HCT116 (cell line): ENCODE results near the gene BDH1. TPM values are rescaled to one million over a fixed set of nuclear protein-coding genes. Genes with fewer than 3 reads are reported as not detected.

Source experiments
- ATAC-seq: fragments of 200-7000 bp; cut with Tn5 transposase; 2 replicates; pipeline ENCODE4 v1.9.1; 2020; ENCODE audit warnings: mild to moderate bottlenecking, moderate library complexity
- BruUV-seq: library from RNA; stranded (reverse); fragments of 400-500 nt; replicated peaks from 2 replicates; lab custom pipeline; 2021; lab: Mats Ljungman, UMichigan
- CTCF ChIA-PET: fragments of 300-600 bp; sonication (Branson Sonifier 250); formaldehyde crosslinking; loops from one replicate; lab custom pipeline; 2021; ENCODE audit warnings: antibody characterized with exemption; lab: Charles Lee
- POLR2A ChIA-PET: fragments of 300-600, 350-600 bp; sonication (Branson Sonifier 250); formaldehyde crosslinking; loops from one replicate; lab custom pipeline; 2021; ENCODE audit warnings: antibody characterized with exemption; lab: Charles Lee
- RAD21 ChIA-PET, 2 experiments: fragments of 300-600 bp; sonication (Branson Sonifier 250); formaldehyde crosslinking; loops; one replicate each; lab custom pipeline; 2023; ENCODE audit warnings: low total read pairs in 2 of 2; ENCODE audit not compliant: uncharacterized antibody in 2 of 2, unreplicated experiment in 2 of 2, low non-redundant PET in 1 of 2; lab: Charles Lee
- DNase-seq: peaks from one replicate; pipeline ENCODE4 v3.0.0-alpha.2; 2010; ENCODE audit warnings: low read depth, low spot score
- H2AFZ ChIP-seq: fragments of 200-600 bp; shearing (Covaris generic), sonication (generic); 2 replicates; pipeline ENCODE4 v1.6.1; 2017; ENCODE audit warnings: low read depth, mixed run types, mixed read lengths, antibody characterized with exemption, low read length; ENCODE audit not compliant: poor library complexity, severe bottlenecking
- H3K27ac ChIP-seq: 2 replicates; pipeline ENCODE4 v1.5.1; 2012; ENCODE audit warnings: low read depth, low read length
- H3K27me3 ChIP-seq: fragments of 200-600 bp; sonication (generic); 2 replicates; pipeline ENCODE4 v1.6.1; 2016; ENCODE audit warnings: mixed run types, low read length, mixed read lengths; ENCODE audit not compliant: insufficient read depth
- H3K36me3 ChIP-seq, 2 experiments: fragments of 200-500 bp in 1 of 2; fragments of 200-600 bp in 1 of 2; sonication (Bioruptor generic) in 1 of 2; sonication (generic) in 1 of 2; 2 replicates each; pipeline versions ENCODE4 v1.5.1 to v1.6.1; 2014 to 2016; ENCODE audit warnings: low read length in 2 of 2, inconsistent platforms in 1 of 2, mixed read lengths in 1 of 2, mixed run types in 1 of 2; ENCODE audit not compliant: insufficient read depth in 2 of 2, control insufficient read depth in 1 of 2
- H3K4me1 ChIP-seq, 2 experiments: fragments of 200-600 bp in 1 of 2; sonication (generic) in 1 of 2; 2 replicates each; pipeline versions ENCODE4 v1.5.1 to v1.6.1; 2012 to 2017; ENCODE audit warnings: low read length in 2 of 2, inconsistent platforms in 1 of 2, mild to moderate bottlenecking in 1 of 2, mixed read lengths in 1 of 2, mixed run types in 1 of 2, moderate library complexity in 1 of 2; ENCODE audit not compliant: insufficient read depth in 2 of 2, control insufficient read depth in 1 of 2
- H3K4me2 ChIP-seq: fragments of 200-600 bp; sonication (generic); 2 replicates; pipeline ENCODE4 v1.6.1; 2017; ENCODE audit warnings: mixed run types, low read length, mixed read lengths
- H3K4me3 ChIP-seq, 2 experiments: fragments of 200-600 bp in 1 of 2; sonication (generic) in 1 of 2; replicated peaks in 1 of 2; 2 replicates each; pipeline ENCODE4 v1.5.1; 2011 to 2016; ENCODE audit warnings: low read length in 2 of 2, control low read depth in 1 of 2, low read depth in 1 of 2, mild to moderate bottlenecking in 1 of 2, mixed read lengths in 1 of 2, mixed run types in 1 of 2
- H3K79me2 ChIP-seq: fragments of 200-600 bp; sonication (generic); 2 replicates; pipeline ENCODE4 v1.6.1; 2017; ENCODE audit warnings: mild to moderate bottlenecking, mixed run types, low read length, moderate library complexity, mixed read lengths; ENCODE audit not compliant: insufficient read depth
- H3K9ac ChIP-seq: fragments of 200-600 bp; sonication (generic); 2 replicates; pipeline ENCODE4 v1.6.1; 2016; ENCODE audit warnings: low read length, mixed read lengths
- H3K9me2 ChIP-seq: fragments of 200-600 bp; sonication (generic), shearing (Covaris generic); 2 replicates; pipeline ENCODE4 v1.6.1; 2017; ENCODE audit warnings: mixed run types, mild to moderate bottlenecking, moderate library complexity; ENCODE audit not compliant: insufficient read depth
- H3K9me3 ChIP-seq, 2 experiments: fragments of 200-500 bp in 1 of 2; fragments of 200-600 bp in 1 of 2; sonication (Bioruptor generic) in 1 of 2; sonication (generic) in 1 of 2; 2 replicates each; pipeline ENCODE4 v1.6.1; 2014 to 2017; ENCODE audit warnings: low read length in 2 of 2, mixed read lengths in 2 of 2, inconsistent platforms in 1 of 2, low read depth in 1 of 2, mild to moderate bottlenecking in 1 of 2, mixed run types in 1 of 2, moderate library complexity in 1 of 2; ENCODE audit not compliant: control insufficient read depth in 1 of 2, insufficient read depth in 1 of 2
- H4K20me1 ChIP-seq: fragments of 200-600 bp; sonication (generic), shearing (Covaris generic); 2 replicates; pipeline ENCODE4 v1.6.1; 2017; ENCODE audit warnings: mixed run types, mild to moderate bottlenecking, moderate library complexity; ENCODE audit not compliant: insufficient read depth
- ELF1 ChIP-seq: IDR thresholded peaks from 2 replicates; pipeline ENCODE4 v1.6.1; 2012; ENCODE audit warnings: low read depth, borderline replicate concordance
- EZH2 ChIP-seq: fragments of 200-600 bp; sonication (generic); IDR thresholded peaks from 2 replicates; pipeline ENCODE4 v1.6.1; 2017; ENCODE audit warnings: antibody characterized with exemption, mixed run types
- FOSL1 ChIP-seq: IDR thresholded peaks from 2 replicates; pipeline ENCODE4 v1.6.1; 2012; ENCODE audit warnings: low read depth
- POLR2AphosphoS5 ChIP-seq: IDR thresholded peaks from 2 replicates; pipeline ENCODE4 v1.6.1; 2011; ENCODE audit warnings: mild to moderate bottlenecking, low read depth, low read length, moderate library complexity
- RAD21 ChIP-seq: IDR thresholded peaks from 2 replicates; pipeline ENCODE4 v1.6.1; 2012; ENCODE audit warnings: low read depth, mild to moderate bottlenecking
- SP1 ChIP-seq: IDR thresholded peaks from 2 replicates; pipeline ENCODE4 v1.6.1; 2012; ENCODE audit warnings: low read depth
- SRF ChIP-seq: IDR thresholded peaks from 2 replicates; pipeline ENCODE4 v1.6.1; 2012; ENCODE audit warnings: low read depth
- TCF7L2 ChIP-seq: IDR thresholded peaks from 2 replicates; pipeline ENCODE4 v1.7.0; 2011; ENCODE audit warnings: borderline replicate concordance, inconsistent platforms; ENCODE audit not compliant: insufficient read depth, insufficient read length; ENCODE audit errors: extremely low read depth
- intact Hi-C: fragments of 100-400 bp; cut with micrococcal nuclease; formaldehyde crosslinking; loops from 2 replicates; pipeline ENCODE4 v1.10.0; 2022
- total RNA-seq: library from RNA; stranded (reverse); gene quantifications from one replicate; pipeline ENCODE4 v1.2.1, GENCODE V29; 2021; ENCODE audit not compliant: unreplicated experiment

The BDH1 gene
- total RNA-seq, 1 experiment from 2014 or later = 26.6 TPM

DNA sequence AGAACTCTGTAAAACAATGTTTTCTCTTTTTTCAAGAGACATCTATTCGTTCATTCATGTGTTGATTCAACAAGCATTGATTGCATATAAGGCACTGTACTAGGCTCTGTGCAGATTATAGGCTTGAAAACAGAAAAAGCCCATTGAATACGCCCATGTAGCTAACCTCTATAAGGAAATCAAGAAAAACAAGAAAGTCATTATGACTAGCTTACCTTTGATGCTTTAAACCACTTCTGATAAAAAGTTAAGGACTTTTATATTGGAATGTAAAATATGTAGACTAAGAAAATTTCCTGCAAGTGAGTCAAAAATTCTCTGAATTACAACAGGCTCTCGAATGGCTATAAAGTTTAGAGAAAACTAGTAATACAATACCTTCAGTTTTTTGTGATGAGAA, 92.5 kb downstream of the BDH1 start:
- TF ChIP-seq FOSL1 (no peak), SP1 (no peak), RAD21 (no peak), EZH2 (no peak), TCF7L2 (no peak), ELF1 (no peak), SRF (no peak)
- TF ChIP-seq, all 23 proteins: peak for 0
- CTCF ChIA-PET = no interaction called here
- Histone ChIP-seq H3K79me2 (no peaks in the 10 kb centered on the region), H3K36me3 (no peaks in the 10 kb centered on the region), H3K27me3 (no peaks in the 10 kb centered on the region), H3K27ac (no peak overlapping the region), H3K4me2 (no peak overlapping the region), H4K20me1 (no peaks in the 10 kb centered on the region), H2AFZ (no peak overlapping the region), H3K9ac (no peak overlapping the region), H3K4me1 (peaks cover 0 to 26% of the 10 kb centered on the region in 2 experiments; a peak in 2 of 4 replicates), H3K4me3 (no peak overlapping the region), H3K9me3 (no peaks in the 10 kb centered on the region), H3K9me2 (no peaks in the 10 kb centered on the region)
- ATAC-seq = no peak
- intact Hi-C loops = no loop called here
- no peak for DNase-seq
- RAD21 ChIA-PET = no interaction called here
- POLR2A ChIA-PET = no interaction called here
- BruUV-seq = no TSS peak

DNA sequence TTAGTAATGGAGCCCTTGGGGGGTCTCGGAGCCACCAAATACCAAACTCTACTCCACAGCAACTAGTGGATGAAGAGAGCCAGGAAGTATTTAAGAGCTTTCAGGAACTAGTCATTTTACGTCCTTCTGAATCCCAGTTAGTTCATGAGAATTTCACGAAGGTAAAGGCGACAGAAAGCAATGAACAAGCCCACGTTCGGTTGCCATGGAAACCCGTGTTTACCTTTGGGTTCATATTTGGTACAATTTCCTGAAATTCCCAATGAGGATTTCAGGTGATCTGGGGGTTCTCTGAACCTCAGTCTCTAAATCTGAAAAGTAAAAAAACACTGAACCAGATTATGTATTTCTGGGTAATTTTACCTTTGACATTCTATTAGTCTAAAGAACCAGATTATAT, 93.0 kb downstream of the BDH1 start:
- DNase-seq (no peak), ATAC-seq (no peak)
- Histone ChIP-seq H3K9me3 (no peaks in the 10 kb centered on the region), H3K9ac (no peak overlapping the region), H3K9me2 (no peaks in the 10 kb centered on the region), H3K79me2 (no peaks in the 10 kb centered on the region), H3K4me1 (peaks cover 0 to 29% of the 10 kb centered on the region in 2 experiments; a peak in 2 of 4 replicates), H3K4me3 (no peak overlapping the region), H3K4me2 (no peak overlapping the region), H3K27ac (no peak overlapping the region), H2AFZ (no peak overlapping the region), H3K36me3 (no peaks in the 10 kb centered on the region), H3K27me3 (no peaks in the 10 kb centered on the region), H4K20me1 (no peaks in the 10 kb centered on the region)
- ChIA-PET CTCF (no interaction called here), RAD21 (interaction anchor here in 1 of 2 experiments (0.7 kb wide), 1 partner anchor 30 kb away, joined by 3 read pairs; no protein-coding TSS in a partner anchor), POLR2A (no interaction called here)
- intact Hi-C loops = no loop called here
- BruUV-seq = no TSS peak
- no peak for TF ChIP-seq POLR2AphosphoS5
